Hepatocyte (in vitro differentiated cells): ENCODE measurements around the gene C3orf38.
"Not testable (repeated sequence)": the region's sequence is repeated elsewhere in the genome, so short reads cannot be mapped to it uniquely, and the experiment has no call there.

Experiments
- EZH2 ChIP-seq: fragments of 200-600 bp; sonication (generic); IDR thresholded peaks from 2 replicates; pipeline ENCODE4 v1.6.1; 2016; ENCODE audit warnings: antibody characterized with exemption, mild to moderate bottlenecking, borderline replicate concordance
- TF ChIP-seq, protein P1 (sequence below): fragments of 200-600 bp; sonication (generic); IDR thresholded peaks from 2 replicates; pipeline ENCODE4 v1.5.1; 2016; ENCODE audit warnings: antibody characterized with exemption, mild to moderate bottlenecking; ENCODE audit not compliant: poor library complexity

DNA sequence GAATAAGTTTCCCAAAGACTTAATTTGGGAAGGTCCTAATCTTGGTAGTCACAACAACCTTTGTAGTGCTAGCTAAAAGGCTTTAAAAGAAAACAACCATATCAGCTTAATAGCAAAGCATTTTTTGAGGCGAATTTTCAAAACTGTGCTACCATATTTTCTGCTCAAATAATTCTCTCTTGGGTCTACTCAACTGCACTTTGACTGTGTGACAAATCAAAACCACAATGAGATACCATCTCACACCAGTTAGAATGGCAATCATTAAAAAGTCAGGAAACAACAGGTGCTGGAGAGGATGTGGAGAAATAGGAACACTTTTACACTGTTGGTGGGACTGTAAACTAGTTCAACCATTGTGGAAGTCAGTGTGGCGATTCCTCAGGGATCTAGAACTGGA is 31.2 kb upstream of the C3orf38 start:
- TF ChIP-seq EZH2: not testable (repeated sequence)
- TF ChIP-seq, protein P1, sequence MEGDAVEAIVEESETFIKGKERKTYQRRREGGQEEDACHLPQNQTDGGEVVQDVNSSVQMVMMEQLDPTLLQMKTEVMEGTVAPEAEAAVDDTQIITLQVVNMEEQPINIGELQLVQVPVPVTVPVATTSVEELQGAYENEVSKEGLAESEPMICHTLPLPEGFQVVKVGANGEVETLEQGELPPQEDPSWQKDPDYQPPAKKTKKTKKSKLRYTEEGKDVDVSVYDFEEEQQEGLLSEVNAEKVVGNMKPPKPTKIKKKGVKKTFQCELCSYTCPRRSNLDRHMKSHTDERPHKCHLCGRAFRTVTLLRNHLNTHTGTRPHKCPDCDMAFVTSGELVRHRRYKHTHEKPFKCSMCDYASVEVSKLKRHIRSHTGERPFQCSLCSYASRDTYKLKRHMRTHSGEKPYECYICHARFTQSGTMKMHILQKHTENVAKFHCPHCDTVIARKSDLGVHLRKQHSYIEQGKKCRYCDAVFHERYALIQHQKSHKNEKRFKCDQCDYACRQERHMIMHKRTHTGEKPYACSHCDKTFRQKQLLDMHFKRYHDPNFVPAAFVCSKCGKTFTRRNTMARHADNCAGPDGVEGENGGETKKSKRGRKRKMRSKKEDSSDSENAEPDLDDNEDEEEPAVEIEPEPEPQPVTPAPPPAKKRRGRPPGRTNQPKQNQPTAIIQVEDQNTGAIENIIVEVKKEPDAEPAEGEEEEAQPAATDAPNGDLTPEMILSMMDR: not testable (repeated sequence)
